HepG2 (cell line): ENCODE results near the gene FAIM2. TPM values are rescaled to one million over a fixed set of nuclear protein-coding genes. Genes with fewer than 3 reads are reported as not detected.
A peak's percentile ranks its signal among the peaks of the same experiment; 100 is the strongest.

Experiments
- ARNT2 ChIP-seq: sonication (generic); formaldehyde crosslinking; IDR thresholded peaks from 2 replicates; pipeline ENCODE4 v1.8.0; 2022; ENCODE audit warnings: mild to moderate bottlenecking, low read depth, missing genetic modification reagents, moderate library complexity
- REPIN1 ChIP-seq: sonication (generic); formaldehyde crosslinking; IDR thresholded peaks from 2 replicates; pipeline ENCODE4 v1.8.0; 2022; ENCODE audit warnings: missing genetic modification reagents, low read depth, mild to moderate bottlenecking, borderline replicate concordance
- ZBTB3 ChIP-seq: sonication (generic); formaldehyde crosslinking; IDR thresholded peaks from 2 replicates; pipeline ENCODE4 v1.4.0; 2020; ENCODE audit warnings: low read depth, mild to moderate bottlenecking, moderate library complexity, missing genetic modification reagents, borderline replicate concordance
- ZBTB42 ChIP-seq: sonication (generic); formaldehyde crosslinking; IDR thresholded peaks from 2 replicates; pipeline ENCODE4 v1.5.0; 2020; ENCODE audit warnings: mild to moderate bottlenecking, missing genetic modification reagents
- ZFX ChIP-seq: sonication (generic); formaldehyde crosslinking; IDR thresholded peaks from 2 replicates; pipeline ENCODE4 v1.4.0; 2020; ENCODE audit warnings: mild to moderate bottlenecking, low read depth, missing genetic modification reagents, moderate library complexity
- ZNF260 ChIP-seq: sonication (generic); formaldehyde crosslinking; IDR thresholded peaks from 2 replicates; pipeline ENCODE4 v1.4.0; 2020; ENCODE audit warnings: missing genetic modification reagents, low read depth, mild to moderate bottlenecking, borderline replicate concordance
- ZNF343 ChIP-seq: sonication (generic); formaldehyde crosslinking; IDR thresholded peaks from 2 replicates; pipeline ENCODE4 v1.4.0; 2020; ENCODE audit warnings: mild to moderate bottlenecking, missing genetic modification reagents
- ZNF350 ChIP-seq: sonication (generic); formaldehyde crosslinking; IDR thresholded peaks from 2 replicates; pipeline ENCODE4 v1.4.0; 2020; ENCODE audit warnings: mild to moderate bottlenecking, low read depth, missing genetic modification reagents, borderline replicate concordance
- ZNF598 ChIP-seq: sonication (generic); formaldehyde crosslinking; IDR thresholded peaks from 2 replicates; pipeline ENCODE4 v1.5.1; 2020; ENCODE audit warnings: mild to moderate bottlenecking, missing genetic modification reagents, borderline replicate concordance
- polyA plus RNA-seq, 8 experiments: library from polyadenylated mRNA; depleted of rRNA in 3 of 8; stranded (reverse) in 7 of 8; unstranded in 1 of 8; fragments of >200 nt; fragmentation: Illumina TruSeq in 4 of 8; extraction: Trizol in 4 of 8; gene quantifications; 2 replicates each; pipeline versions ENCODE4 v1.2.1 to v1.2.3, GENCODE V29; 2011 to 2016; ENCODE audit warnings: low read depth in 4 of 8, missing spikeins in 1 of 8, mixed read lengths in 1 of 8; ENCODE audit not compliant: insufficient read depth in 1 of 8
- total RNA-seq, 5 experiments: library from RNA; depleted of rRNA; stranded (reverse); fragments of >200 nt; fragmentation: Illumina TruSeq; extraction: Trizol; gene quantifications; 2 replicates each; pipeline ENCODE4 v1.2.3, GENCODE V29; 2016; ENCODE audit warnings: low read depth in 1 of 5
- TF ChIP-seq, protein P1 (sequence below): sonication (generic); formaldehyde crosslinking; IDR thresholded peaks from 2 replicates; pipeline ENCODE4 v1.4.0; 2020; ENCODE audit warnings: missing genetic modification reagents, low read depth, mild to moderate bottlenecking, borderline replicate concordance
- TF ChIP-seq, protein P2 (sequence below): sonication (generic); formaldehyde crosslinking; IDR thresholded peaks from 2 replicates; pipeline ENCODE4 v1.8.1; 2022; ENCODE audit warnings: mild to moderate bottlenecking, missing genetic modification reagents
- TF ChIP-seq, protein P3 (sequence below): sonication (generic); formaldehyde crosslinking; IDR thresholded peaks from 2 replicates; pipeline ENCODE4 v1.4.0; 2020; ENCODE audit warnings: missing genetic modification reagents
- TF ChIP-seq, protein P4 (sequence below): IDR thresholded peaks from 2 replicates; pipeline ENCODE4 v1.6.1; 2016; ENCODE audit warnings: low read depth
- TF ChIP-seq, protein P5 (sequence below): fragments of 450-650 bp; IDR thresholded peaks from 2 replicates; pipeline ENCODE4 v1.6.1; 2016
- TF ChIP-seq, protein P6 (sequence below): sonication (generic); formaldehyde crosslinking; IDR thresholded peaks from 2 replicates; pipeline ENCODE4 v1.4.0; 2020; ENCODE audit warnings: missing genetic modification reagents
- TF ChIP-seq, protein P7 (sequence below): IDR thresholded peaks from 2 replicates; pipeline ENCODE4 v1.6.1; 2012; ENCODE audit warnings: inconsistent platforms

Gene FAIM2
- total and polyA plus RNA-seq, 2 of the 13 experiments (the other 11 are each of a cell fraction or from before 2014, with no cell fraction given) = not detected

DNA sequence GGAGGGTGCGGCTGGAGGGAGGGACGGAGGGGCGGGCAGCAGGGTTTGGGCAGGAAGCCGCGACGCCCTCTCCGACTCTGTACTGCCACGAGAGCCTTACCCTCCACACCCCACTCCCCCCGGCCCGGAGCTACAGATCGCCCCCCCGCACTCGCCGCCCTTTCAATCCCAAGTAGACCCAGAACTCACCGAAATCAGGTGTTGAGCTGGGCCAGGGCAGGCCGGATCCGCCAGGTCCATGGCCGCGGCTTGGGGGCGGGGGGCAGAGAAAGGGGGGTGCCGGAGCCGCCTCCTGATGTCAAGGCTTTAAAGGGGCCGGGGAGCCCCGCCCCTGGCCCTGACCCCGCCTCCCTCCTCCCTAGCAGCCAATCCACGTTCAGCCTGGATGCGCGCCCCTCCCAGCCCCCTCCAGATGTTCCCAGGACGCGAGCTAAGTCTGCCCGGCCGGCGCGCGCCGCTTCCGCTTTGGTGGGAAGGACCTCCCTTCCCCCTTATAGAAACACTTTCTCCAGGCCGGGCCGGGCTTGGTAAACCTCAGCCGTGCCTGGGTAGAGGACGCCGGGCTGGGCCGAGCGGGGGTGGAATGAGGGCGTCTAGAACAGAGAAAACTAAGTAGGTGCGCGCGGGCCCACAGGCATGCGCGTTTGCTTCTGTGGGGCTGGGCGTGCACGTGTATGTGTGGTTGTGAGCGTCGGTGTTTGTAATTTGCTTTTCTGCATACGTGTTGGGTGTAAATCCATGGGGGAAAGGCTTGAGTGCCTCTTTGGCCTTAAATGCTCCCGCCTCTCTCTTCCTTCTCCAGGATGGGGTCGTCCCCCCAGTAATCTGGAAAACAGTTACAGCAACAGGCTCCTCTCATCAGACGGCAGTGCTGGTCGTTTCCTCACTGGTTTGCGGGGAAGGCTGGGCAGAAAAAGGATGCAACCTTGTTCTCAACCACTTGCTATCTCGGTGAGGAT, 75.3 kb downstream of the FAIM2 start, which contains the start of gene NCKAP5L (continued):
- TF ChIP-seq, protein P1, sequence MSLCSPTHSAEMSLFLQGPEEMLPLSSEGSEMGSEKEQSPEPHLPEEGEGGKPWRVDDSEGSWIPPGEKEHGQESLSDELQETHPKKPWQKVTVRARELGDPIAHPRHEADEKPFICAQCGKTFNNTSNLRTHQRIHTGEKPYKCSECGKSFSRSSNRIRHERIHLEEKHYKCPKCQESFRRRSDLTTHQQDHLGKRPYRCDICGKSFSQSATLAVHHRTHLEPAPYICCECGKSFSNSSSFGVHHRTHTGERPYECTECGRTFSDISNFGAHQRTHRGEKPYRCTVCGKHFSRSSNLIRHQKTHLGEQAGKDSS (CRISPR knock-in tag) = 0 out of 2 replicates have a peak, but pooled peaks have one; percentile 11
- TF ChIP-seq ZNF350 (CRISPR knock-in tag) = 0 out of 2 replicates have a peak, but pooled peaks have one; percentile 54
- peak; percentile 29; the same call in 1 of the 2 replicates for TF ChIP-seq ARNT2
- TF ChIP-seq, protein P2, sequence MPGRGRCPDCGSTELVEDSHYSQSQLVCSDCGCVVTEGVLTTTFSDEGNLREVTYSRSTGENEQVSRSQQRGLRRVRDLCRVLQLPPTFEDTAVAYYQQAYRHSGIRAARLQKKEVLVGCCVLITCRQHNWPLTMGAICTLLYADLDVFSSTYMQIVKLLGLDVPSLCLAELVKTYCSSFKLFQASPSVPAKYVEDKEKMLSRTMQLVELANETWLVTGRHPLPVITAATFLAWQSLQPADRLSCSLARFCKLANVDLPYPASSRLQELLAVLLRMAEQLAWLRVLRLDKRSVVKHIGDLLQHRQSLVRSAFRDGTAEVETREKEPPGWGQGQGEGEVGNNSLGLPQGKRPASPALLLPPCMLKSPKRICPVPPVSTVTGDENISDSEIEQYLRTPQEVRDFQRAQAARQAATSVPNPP = no peak
- TF ChIP-seq ZBTB42 = peak; percentile 99
- TF ChIP-seq, protein P3, sequence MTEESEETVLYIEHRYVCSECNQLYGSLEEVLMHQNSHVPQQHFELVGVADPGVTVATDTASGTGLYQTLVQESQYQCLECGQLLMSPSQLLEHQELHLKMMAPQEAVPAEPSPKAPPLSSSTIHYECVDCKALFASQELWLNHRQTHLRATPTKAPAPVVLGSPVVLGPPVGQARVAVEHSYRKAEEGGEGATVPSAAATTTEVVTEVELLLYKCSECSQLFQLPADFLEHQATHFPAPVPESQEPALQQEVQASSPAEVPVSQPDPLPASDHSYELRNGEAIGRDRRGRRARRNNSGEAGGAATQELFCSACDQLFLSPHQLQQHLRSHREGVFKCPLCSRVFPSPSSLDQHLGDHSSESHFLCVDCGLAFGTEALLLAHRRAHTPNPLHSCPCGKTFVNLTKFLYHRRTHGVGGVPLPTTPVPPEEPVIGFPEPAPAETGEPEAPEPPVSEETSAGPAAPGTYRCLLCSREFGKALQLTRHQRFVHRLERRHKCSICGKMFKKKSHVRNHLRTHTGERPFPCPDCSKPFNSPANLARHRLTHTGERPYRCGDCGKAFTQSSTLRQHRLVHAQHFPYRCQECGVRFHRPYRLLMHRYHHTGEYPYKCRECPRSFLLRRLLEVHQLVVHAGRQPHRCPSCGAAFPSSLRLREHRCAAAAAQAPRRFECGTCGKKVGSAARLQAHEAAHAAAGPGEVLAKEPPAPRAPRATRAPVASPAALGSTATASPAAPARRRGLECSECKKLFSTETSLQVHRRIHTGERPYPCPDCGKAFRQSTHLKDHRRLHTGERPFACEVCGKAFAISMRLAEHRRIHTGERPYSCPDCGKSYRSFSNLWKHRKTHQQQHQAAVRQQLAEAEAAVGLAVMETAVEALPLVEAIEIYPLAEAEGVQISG (CRISPR knock-in tag) = peak; percentile 20; the same call in 1 of the 2 replicates
- peak; percentile 90; the same call in 1 of the 2 replicates for TF ChIP-seq ZNF598
- TF ChIP-seq, protein P4, sequence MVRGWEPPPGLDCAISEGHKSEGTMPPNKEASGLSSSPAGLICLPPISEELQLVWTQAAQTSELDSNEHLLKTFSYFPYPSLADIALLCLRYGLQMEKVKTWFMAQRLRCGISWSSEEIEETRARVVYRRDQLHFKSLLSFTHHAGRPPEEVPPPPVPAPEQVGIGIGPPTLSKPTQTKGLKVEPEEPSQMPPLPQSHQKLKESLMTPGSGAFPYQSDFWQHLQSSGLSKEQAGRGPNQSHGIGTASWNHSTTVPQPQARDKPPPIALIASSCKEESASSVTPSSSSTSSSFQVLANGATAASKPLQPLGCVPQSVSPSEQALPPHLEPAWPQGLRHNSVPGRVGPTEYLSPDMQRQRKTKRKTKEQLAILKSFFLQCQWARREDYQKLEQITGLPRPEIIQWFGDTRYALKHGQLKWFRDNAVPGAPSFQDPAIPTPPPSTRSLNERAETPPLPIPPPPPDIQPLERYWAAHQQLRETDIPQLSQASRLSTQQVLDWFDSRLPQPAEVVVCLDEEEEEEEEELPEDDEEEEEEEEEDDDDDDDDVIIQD (CRISPR knock-in tag) = 0 out of 2 replicates have a peak, but pooled peaks have one; percentile 11
- TF ChIP-seq ZNF343 = no peak
- TF ChIP-seq, protein P5, sequence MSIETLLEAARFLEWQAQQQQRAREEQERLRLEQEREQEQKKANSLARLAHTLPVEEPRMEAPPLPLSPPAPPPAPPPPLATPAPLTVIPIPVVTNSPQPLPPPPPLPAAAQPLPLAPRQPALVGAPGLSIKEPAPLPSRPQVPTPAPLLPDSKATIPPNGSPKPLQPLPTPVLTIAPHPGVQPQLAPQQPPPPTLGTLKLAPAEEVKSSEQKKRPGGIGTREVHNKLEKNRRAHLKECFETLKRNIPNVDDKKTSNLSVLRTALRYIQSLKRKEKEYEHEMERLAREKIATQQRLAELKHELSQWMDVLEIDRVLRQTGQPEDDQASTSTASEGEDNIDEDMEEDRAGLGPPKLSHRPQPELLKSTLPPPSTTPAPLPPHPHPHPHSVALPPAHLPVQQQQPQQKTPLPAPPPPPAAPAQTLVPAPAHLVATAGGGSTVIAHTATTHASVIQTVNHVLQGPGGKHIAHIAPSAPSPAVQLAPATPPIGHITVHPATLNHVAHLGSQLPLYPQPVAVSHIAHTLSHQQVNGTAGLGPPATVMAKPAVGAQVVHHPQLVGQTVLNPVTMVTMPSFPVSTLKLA = 0 out of 2 replicates have a peak, but pooled peaks have one; percentile 23
- peak; percentile 80 for TF ChIP-seq ZFX (CRISPR knock-in tag)
- no peak for TF ChIP-seq ZBTB3 (CRISPR knock-in tag)
- TF ChIP-seq, protein P6, sequence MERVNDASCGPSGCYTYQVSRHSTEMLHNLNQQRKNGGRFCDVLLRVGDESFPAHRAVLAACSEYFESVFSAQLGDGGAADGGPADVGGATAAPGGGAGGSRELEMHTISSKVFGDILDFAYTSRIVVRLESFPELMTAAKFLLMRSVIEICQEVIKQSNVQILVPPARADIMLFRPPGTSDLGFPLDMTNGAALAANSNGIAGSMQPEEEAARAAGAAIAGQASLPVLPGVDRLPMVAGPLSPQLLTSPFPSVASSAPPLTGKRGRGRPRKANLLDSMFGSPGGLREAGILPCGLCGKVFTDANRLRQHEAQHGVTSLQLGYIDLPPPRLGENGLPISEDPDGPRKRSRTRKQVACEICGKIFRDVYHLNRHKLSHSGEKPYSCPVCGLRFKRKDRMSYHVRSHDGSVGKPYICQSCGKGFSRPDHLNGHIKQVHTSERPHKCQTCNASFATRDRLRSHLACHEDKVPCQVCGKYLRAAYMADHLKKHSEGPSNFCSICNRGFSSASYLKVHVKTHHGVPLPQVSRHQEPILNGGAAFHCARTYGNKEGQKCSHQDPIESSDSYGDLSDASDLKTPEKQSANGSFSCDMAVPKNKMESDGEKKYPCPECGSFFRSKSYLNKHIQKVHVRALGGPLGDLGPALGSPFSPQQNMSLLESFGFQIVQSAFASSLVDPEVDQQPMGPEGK = peak; percentile 86
- peak; percentile 47; the same call in 1 of the 2 replicates for TF ChIP-seq REPIN1 (CRISPR knock-in tag)
- TF ChIP-seq ZNF260 (CRISPR knock-in tag) = no peak
- TF ChIP-seq, protein P7, sequence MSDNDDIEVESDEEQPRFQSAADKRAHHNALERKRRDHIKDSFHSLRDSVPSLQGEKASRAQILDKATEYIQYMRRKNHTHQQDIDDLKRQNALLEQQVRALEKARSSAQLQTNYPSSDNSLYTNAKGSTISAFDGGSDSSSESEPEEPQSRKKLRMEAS = peak; percentile 69
